ENCODE data around the gene PSMG4. TPM values are rescaled to one million over a fixed set of nuclear protein-coding genes. Genes with fewer than 3 reads are reported as not detected.

The PSMG4 gene
- total RNA-seq, 1 experiment from 2014 or later: 27.0 TPM

DNA sequence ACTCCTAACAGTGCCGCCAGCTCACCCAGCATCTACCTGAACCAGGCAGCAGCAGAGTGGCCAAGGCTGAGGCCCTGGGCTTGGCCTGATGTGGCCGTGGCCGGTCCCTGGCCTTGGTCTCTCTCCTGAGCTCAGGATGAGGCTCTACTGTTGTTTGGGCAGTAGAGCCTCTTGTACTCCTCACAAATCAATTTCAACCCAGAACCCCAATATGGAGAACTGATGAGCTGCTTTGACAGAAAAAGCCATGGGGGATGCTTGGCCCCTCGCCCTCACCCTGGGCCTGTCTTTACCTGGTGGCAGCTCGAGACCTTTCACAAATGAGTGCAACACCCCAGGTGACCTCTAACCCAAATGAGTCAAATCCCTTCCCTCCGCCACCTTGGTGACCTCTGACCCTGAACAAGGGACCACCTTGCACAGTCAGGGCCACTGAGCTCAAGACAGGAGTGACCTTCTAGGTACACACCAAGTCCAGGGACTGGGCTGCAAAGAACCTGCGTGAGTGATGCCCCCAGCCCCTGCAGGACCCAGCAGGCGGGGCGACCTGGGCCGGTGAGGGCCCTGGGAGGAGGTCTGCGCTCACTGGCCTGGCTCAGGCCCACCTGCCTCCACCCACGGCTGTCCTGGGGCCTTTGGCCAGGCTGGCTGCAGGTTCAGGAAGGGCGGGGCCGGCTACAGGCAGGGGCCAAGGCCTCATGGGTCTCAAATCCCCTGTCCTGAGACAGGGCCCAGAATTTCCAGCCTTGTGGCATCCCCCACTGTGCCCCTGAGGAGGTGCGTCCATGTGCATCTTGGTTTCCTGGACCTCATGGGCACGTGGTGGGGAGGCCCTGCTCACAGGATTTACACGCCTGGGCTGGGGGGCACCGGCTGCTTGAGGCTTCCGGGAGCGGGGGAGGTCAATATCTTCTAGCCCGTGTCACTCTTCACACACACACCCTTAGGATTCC, 30.2 kb downstream of the PSMG4 start:
- Histone ChIP-seq H3K9me3 (ENCODE audit: control insufficient read depth, insufficient read depth, low read depth, low read length) (no peaks in the 10 kb centered on the region), H3K4me1 (ENCODE audit: control insufficient read depth, insufficient read depth, low read length) (no peaks in the 10 kb centered on the region), H3K27ac (ENCODE audit: low read length) (no peak overlapping the region), H3K36me3 (ENCODE audit: control insufficient read depth, insufficient read depth, low read length) (no peaks in the 10 kb centered on the region), H3K4me3 (ENCODE audit: low read depth in 2 of 2, low read length in 2 of 2) (no peak overlapping the region), H3K27me3 (ENCODE audit: control insufficient read depth, insufficient read depth, low read length) (no peaks in the 10 kb centered on the region)
- no peak for TF ChIP-seq CTCF (IDR thresholded peaks at IDR 0.05)
- TF ChIP-seq TCF7L2 (IDR thresholded peaks at IDR 0.05; ENCODE audit: low read depth, low read length): no peak
- TF ChIP-seq, protein P1, sequence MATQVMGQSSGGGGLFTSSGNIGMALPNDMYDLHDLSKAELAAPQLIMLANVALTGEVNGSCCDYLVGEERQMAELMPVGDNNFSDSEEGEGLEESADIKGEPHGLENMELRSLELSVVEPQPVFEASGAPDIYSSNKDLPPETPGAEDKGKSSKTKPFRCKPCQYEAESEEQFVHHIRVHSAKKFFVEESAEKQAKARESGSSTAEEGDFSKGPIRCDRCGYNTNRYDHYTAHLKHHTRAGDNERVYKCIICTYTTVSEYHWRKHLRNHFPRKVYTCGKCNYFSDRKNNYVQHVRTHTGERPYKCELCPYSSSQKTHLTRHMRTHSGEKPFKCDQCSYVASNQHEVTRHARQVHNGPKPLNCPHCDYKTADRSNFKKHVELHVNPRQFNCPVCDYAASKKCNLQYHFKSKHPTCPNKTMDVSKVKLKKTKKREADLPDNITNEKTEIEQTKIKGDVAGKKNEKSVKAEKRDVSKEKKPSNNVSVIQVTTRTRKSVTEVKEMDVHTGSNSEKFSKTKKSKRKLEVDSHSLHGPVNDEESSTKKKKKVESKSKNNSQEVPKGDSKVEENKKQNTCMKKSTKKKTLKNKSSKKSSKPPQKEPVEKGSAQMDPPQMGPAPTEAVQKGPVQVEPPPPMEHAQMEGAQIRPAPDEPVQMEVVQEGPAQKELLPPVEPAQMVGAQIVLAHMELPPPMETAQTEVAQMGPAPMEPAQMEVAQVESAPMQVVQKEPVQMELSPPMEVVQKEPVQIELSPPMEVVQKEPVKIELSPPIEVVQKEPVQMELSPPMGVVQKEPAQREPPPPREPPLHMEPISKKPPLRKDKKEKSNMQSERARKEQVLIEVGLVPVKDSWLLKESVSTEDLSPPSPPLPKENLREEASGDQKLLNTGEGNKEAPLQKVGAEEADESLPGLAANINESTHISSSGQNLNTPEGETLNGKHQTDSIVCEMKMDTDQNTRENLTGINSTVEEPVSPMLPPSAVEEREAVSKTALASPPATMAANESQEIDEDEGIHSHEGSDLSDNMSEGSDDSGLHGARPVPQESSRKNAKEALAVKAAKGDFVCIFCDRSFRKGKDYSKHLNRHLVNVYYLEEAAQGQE (IDR thresholded peaks at IDR 0.05; ENCODE audit: insufficient read depth in 1 of 2, low read depth in 2 of 2, low read length in 1 of 2): no peak
- TF ChIP-seq SIN3A (IDR thresholded peaks at IDR 0.05; ENCODE audit: borderline replicate concordance, insufficient read depth, low read depth, low read length): no peak
- no peak for TF ChIP-seq POLR2AphosphoS5 (IDR thresholded peaks at IDR 0.05; ENCODE audit: low read depth, low read length)
- intact Hi-C loops (cut with micrococcal nuclease; ENCODE audit: unreplicated experiment) (no loop called here), in situ Hi-C loops (cut with HindIII; ENCODE audit: low pct_unique_long_range_greater_than_20kb, low sequenced_read_pairs) (no loop called here)
- DNase-seq (ENCODE audit: low read depth, low spot score) (no peak), ATAC-seq (no peak)
- no TSS peak for BruUV-seq (replicated peaks)
- POLR2A ChIA-PET: no interaction called here
- CTCF ChIA-PET: no interaction called here

GRCh38 chr6:3289664-3290055, 30.9 kb downstream of the PSMG4 start:
- Histone ChIP-seq H3K27ac (ENCODE audit: low read length) (no peak overlapping the region), H3K4me3 (ENCODE audit: low read depth in 2 of 2, low read length in 2 of 2) (no peak overlapping the region), H3K4me1 (ENCODE audit: control insufficient read depth, insufficient read depth, low read length) (no peaks in the 10 kb centered on the region), H3K9me3 (ENCODE audit: control insufficient read depth, insufficient read depth, low read depth, low read length) (no peaks in the 10 kb centered on the region), H3K27me3 (ENCODE audit: control insufficient read depth, insufficient read depth, low read length) (no peaks in the 10 kb centered on the region), H3K36me3 (ENCODE audit: control insufficient read depth, insufficient read depth, low read length) (no peaks in the 10 kb centered on the region)
- ChIA-PET CTCF (no interaction called here), POLR2A (no interaction called here)
- TF ChIP-seq, protein P1 (IDR thresholded peaks at IDR 0.05; ENCODE audit: insufficient read depth in 1 of 2, low read depth in 2 of 2, low read length in 1 of 2): no peak
- TF ChIP-seq POLR2AphosphoS5 (IDR thresholded peaks at IDR 0.05; ENCODE audit: low read depth, low read length): no peak
- TF ChIP-seq SIN3A (IDR thresholded peaks at IDR 0.05; ENCODE audit: borderline replicate concordance, insufficient read depth, low read depth, low read length): no peak
- TF ChIP-seq TCF7L2 (IDR thresholded peaks at IDR 0.05; ENCODE audit: low read depth, low read length): no peak
- TF ChIP-seq CTCF (IDR thresholded peaks at IDR 0.05): no peak
- intact Hi-C loops (cut with micrococcal nuclease; ENCODE audit: unreplicated experiment) (loop anchor here (10.0 kb wide), 1 partner anchor 165 kb away; the partner anchor contains the start of gene SLC22A23), in situ Hi-C loops (cut with HindIII; ENCODE audit: low pct_unique_long_range_greater_than_20kb, low sequenced_read_pairs) (no loop called here)
- DNase-seq (ENCODE audit: low read depth, low spot score) (no peak), ATAC-seq (no peak)
- no TSS peak for BruUV-seq (replicated peaks)
